Activated CD8-positive, alpha-beta memory T cell treated with anti-CD3 and anti-CD28 coated beads for 36 hours (primary cell): ENCODE data around the gene ZNF280A. TPM values are rescaled to one million over a fixed set of nuclear protein-coding genes. Genes with fewer than 3 reads are reported as not detected.
"Not testable (repeated sequence)": the region's sequence is repeated elsewhere in the genome, so short reads cannot be mapped to it uniquely, and the experiment has no call there.

Source experiments
- CTCF ChIA-PET: fragments of 350-600 bp; sonication (Branson Sonifier 250); formaldehyde crosslinking; loops from one replicate; lab custom pipeline; 2021; ENCODE audit warnings: antibody characterized with exemption; lab: Charles Lee
- POLR2A ChIA-PET: fragments of 350-600 bp; sonication (Branson Sonifier 250); formaldehyde crosslinking; loops from one replicate; lab custom pipeline; 2021; ENCODE audit warnings: antibody characterized with exemption; lab: Charles Lee
- total RNA-seq, 2 experiments: library from RNA; stranded (reverse); gene quantifications; one replicate each; pipeline ENCODE4 v1.2.3, GENCODE V29; 2021

ZNF280A gene
- total RNA-seq, 2 experiments from 2014 or later: not detected

DNA sequence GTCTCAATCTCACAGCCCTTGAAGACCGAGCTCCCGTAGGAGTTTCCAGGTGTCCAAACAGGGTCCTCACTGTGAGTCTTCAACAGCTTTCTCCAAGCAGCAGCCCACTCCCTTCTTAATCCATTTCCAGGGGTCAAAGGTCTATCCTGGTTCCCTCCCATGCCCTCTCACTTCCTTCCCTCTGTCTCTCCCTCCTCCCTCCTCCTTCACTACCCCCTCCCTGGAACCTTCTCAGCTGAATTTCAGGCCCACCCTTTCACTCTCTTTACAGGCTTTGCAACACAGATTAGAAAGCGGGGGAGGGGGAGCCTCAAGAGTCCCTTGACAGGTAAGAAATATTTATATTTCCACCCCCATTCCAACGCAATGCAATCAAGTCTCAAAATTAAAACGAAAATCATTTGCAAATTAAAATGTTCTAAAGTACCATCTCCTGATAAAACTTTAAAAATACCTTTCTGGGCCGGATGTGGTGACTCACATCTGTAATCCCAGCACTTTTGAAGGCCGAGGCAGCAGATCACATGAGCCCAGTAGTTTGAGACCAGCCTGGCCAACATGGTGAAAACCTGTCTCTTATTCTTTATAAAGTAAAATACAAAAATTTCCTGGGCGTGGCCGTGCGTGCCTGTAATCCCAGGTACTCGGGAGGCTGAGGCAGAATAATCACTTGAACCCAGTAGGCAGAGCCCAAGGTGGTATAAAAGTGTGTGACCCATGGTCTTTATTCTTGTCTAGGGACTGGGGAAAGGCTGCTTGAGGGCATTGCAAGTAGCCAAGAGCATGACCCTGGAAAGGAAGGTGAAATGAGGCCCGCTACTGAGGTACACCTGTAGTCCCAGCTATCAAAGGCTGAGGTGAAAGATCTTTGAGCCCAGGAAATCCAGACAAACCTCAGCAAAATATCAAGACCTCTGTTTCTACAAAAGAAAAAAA is 865 bp upstream of the ZNF280A start:
- ChIA-PET CTCF (no interaction called here), POLR2A (no interaction called here)

DNA sequence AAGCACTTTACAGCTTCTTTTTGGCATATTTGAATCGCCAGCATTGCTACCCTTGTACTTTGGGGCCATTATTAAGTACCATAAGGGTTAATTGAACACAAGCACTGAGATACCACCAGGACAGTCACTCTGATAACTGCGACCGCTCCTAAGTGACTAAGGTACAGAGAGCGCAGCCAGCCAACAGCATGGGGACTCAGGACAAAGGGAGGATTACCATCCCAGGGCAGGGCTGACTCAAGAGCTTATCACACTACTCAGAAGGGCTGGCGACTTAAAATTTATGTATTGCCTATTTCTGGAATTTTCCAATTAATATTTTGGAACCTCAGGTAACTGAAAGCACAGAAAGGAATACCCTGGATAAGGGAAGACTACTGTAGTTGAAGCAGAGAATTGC is 479 bp downstream of the ZNF280A start:
- ChIA-PET POLR2A (no interaction called here), CTCF (interaction anchor here (0.6 kb wide), 1 partner anchor 54 kb away, joined by 3 read pairs; no protein-coding TSS in a partner anchor)

GRCh38 chr22:22516992-22517391 is 3.1 kb downstream of the ZNF280A start:
- POLR2A ChIA-PET: interaction anchor here (0.6 kb wide), 1 partner anchor 69 kb away, joined by 3 read pairs; no protein-coding TSS in a partner anchor
- CTCF ChIA-PET: no interaction called here

DNA sequence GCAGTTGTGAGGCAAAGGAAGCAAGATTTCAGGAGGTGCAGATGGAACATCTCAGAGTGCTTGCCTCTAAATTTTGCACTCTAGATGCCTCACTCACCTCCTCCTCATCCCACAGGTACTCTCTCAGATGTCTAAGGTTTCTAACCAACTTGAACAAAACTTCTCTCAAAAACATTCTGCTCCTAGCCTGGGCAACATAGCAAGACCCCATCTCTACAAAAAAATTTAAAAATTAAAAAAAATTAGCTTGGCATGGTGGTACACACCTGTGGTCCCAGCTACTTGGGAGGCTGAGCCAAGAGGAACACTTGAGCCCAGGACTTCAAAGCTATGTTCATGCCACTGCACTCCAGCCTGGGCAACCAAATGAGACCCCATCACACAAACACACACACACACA is 4.2 kb downstream of the ZNF280A start:
- ChIA-PET POLR2A (no interaction called here), CTCF (no interaction called here)

DNA sequence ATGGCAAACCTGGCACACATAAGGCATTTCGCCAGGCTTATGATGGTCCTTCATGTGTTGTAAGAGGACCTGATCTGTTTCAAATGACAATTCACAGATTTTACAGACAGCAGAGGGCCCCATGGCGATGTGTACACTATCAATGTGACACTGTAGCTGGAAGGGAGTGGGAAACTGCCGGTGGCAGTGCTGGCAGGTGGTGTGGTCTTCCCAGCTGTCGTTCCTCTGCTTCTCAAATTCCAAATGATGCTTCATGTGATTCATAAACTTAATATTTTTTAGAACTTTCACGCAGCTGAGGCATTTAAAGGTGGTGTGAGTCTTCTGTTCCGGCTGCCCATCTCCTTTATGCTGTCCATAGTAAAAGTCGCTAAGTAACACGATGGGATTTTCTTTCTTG is 5.6 kb downstream of the ZNF280A start:
- POLR2A ChIA-PET, CTCF ChIA-PET: not testable (repeated sequence)

DNA sequence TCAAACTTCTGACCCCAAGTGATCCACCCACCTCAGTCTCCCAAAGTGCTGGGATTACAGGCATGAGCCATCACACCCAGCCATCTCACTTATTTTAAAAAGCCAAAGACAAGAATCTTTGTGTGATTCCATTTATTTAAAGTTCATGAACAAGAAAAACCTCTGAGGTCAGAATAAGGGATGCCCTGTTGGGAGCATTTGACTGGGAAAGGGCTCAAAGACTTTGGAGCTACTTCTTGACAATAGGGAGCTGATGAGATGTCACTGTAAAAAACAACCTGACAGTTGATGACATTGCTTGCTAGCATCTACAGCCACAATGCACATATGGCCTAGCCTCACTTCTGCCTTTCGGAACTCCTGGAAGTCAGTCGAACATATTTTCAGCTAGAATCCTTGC is 6.5 kb downstream of the ZNF280A start:
- CTCF ChIA-PET: no interaction called here
- POLR2A ChIA-PET: no interaction called here

GRCh38 chr22:22512951-22513350 is 7.1 kb downstream of the ZNF280A start:
- ChIA-PET POLR2A (no interaction called here), CTCF (no interaction called here)

- CTCF ChIA-PET, POLR2A ChIA-PET: not testable (repeated sequence)
Observed at GRCh38 chr22:22510833-22511232, 9.2 kb downstream of the ZNF280A start.

- POLR2A ChIA-PET, CTCF ChIA-PET: not testable (repeated sequence)
Observed at GRCh38 chr22:22509912-22510311, 10.2 kb downstream of the ZNF280A start.

- ChIA-PET CTCF (interaction anchor here (0.6 kb wide), 1 partner anchor 445 kb away, joined by 3 read pairs; no protein-coding TSS in a partner anchor), POLR2A (no interaction called here)
Observed at GRCh38 chr22:22508274-22509176, 11.5 kb downstream of the ZNF280A start, which contains the start of gene ZNF280B. ZNF280B (minus strand) TSS chr22:22508742; CDS start chr22:22489398, 19,344 bp downstream.

DNA sequence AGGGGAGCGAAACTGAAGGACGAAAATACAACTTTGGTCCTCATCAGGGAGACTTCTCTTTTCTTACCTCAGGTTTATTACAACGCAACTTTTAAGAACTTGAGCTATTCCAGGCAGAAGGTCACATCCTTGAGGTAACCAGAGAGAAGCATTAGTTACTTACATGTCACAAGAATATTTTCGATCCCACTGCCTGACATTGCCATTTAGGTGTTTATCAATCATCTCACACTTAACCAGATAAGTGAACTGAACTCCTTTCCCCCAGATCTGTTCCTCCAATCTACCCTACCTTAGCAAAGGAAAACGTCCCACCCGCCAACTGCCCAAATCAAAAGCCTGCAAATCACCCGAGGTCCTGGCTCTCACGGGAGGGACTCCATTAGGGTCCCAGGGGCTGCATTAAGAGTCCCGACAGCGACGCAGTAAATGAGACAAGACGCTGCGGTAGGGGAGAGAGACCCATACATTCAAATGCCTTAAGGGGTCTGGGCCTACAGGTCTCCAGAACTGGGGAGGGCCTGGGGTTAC is 12.3 kb downstream of the ZNF280A start:
- CTCF ChIA-PET: interaction anchor here (0.7 kb wide), 1 partner anchor 44 kb away, joined by 3 read pairs; no protein-coding TSS in a partner anchor

DNA sequence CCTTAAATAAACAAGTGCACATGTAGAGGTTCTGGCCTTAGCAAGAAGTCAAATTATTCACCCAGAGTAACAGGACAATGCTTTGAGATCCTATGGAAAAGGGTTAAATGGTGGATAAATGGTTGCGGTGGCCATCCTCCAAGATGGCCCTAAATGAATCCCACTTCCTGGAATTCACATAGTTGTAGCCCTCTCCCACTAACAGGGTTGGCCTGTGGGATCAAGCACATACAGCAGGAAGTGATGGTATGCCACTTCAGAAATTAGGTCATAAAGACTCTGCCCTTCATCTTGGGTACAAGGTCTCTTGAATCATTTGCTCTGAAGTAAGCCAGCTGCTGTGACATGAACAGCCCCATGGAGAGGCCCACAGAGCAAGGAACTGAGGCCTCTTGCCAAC is 13.3 kb downstream of the ZNF280A start:
- ChIA-PET CTCF (no interaction called here), POLR2A (no interaction called here)

More for the DNA sequence above, 12.3 kb downstream of the ZNF280A start:
- POLR2A ChIA-PET: no interaction called here

DNA sequence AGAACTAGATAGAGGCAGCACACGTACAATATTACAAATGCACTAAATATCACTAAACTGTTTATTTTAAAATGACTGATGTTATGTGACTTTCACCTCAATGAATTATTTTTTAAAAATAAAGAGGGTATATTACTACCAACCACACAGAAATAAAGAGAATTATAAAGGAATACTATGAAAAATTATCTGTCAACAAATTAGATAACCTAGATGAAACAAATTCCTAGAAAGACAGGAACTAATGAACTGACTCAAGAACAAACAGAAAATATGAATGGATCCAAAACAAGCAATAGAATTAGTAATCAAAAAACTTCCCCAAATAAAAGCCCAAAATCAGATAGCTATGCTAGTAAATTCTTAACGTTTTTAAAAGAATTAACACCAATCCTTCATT is 21.8 kb downstream of the ZNF280A start:
- ChIA-PET POLR2A (no interaction called here), CTCF (no interaction called here)

GRCh38 chr22:22491589-22491988 is 28.5 kb downstream of the ZNF280A start:
- CTCF ChIA-PET, POLR2A ChIA-PET: not testable (repeated sequence)

DNA sequence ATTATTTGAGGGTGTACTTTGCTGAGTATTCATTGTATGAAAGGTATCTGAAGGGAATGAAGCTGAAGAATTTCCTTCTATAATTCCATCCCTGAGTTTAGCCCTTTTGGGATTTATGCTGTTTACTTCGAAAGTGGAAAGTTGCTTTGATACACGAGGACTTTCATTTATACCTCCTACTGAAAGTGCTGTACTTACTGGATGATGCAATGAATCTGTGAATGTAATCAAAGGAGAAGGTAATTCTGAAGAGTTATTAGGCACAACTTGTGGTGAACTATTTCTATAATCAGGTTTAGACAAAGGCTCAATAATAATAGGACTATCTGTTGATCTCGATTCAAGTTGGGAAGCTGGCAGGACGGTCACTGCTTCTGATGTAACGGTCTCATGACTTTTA is 31.3 kb downstream of the ZNF280A start:
- CTCF ChIA-PET: no interaction called here
- POLR2A ChIA-PET: no interaction called here

DNA sequence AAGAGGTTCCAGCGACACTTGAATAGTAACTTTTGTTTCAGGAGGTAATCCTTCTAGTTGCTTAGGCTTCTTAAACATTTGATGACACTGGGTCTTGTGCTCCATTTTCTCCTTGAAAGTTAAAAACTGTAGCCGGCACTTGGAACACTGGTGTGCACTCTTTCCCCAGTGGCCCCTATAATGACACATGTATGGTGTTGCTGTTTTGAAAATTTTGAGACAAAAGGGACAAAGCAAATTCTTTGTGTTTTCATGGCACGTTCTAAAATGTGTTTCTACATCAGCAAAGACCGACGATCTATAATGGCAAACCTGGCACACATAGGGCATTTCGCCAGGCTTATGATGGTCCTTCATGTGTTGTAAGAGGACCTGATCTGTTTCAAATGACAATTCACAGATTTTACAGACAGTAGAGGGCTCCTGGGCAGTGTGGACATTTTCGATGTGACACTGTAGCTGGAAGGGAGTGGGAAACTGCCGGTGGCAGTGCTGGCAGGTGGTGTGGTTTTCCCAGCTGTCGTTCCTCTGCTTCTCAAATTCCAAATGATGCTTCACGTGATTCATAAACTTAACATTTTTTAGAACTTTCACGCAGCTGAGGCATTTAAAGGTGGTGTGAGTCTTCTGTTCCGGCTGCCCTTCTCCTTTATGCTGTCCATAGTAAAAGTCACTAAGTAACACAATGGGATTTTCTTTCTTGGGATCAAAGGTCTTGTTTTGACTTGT is 32.0 kb downstream of the ZNF280A start:
- CTCF ChIA-PET: no interaction called here
- POLR2A ChIA-PET: no interaction called here

DNA sequence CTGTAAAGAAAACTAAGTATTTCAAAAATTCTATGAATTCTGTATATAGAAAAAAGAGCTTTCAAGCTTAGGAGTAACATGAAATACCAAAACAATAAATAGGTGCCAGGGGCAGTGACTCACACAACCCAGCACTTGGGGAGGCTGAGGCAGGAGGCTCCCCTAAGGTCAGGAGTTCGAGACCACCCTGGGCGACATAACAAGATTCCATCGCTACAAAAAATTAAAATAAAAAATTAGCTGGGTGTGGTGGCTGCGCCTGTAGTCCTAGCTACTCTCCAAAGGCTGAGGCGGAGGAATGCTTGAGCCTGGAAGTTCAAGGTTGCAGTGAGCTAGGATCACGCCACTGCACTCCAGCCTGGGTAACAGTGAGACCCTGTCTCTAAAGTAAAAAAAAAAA is 33.0 kb downstream of the ZNF280A start:
- CTCF ChIA-PET: no interaction called here
- POLR2A ChIA-PET: no interaction called here

DNA sequence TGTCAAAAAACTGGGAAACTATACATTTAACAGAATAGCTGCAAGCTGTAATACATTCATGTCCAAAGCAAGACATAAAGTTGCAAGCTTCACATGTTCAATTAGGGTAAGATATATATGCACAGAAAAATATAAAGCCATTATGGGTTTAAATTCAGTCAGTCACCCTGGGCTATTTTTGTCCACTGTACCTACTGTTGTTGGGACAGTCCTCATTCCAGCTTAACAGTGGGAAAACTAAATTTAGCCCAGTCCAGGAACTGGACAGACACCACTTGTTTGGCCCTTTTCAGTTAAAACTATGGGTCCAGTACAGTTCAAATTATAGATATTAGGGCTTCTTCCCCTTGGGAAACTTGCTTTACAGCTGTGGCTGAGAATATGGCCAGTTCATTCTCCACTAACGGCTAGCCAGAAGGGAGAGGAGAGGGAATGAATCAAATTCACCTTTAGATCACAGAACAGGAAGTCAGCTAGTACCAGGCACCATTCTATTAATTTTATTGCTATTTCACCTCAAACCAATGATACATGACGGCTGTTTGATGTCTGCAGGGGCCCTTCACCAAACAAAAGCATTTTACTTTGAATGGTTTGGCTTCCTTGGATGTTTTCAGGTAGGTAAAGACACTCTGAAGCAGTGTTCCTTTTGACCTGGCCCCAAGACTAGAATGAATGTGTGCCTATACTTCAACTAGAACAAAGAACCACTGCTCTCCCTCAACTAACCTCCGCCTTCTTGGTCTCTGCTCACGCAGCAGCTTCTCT is 33.8 kb downstream of the ZNF280A start:
- ChIA-PET POLR2A (no interaction called here), CTCF (no interaction called here)
